Choroid plexus epithelial cell (primary cell): Measurements from ENCODE around the gene CMPK1.

Experiments used
- DNase-seq: peaks from one replicate; pipeline ENCODE4 v3.0.0-alpha.2; 2010; ENCODE audit warnings: low read depth
- H3K4me3 ChIP-seq: 2 replicates; pipeline ENCODE4 v1.5.1; 2011; ENCODE audit warnings: low read depth, mild to moderate bottlenecking, control low read depth, low read length, moderate library complexity
- CTCF ChIP-seq: conservative IDR thresholded peaks from 2 replicates; pipeline ENCODE4 v1.5.1; 2011; ENCODE audit warnings: low read depth, mild to moderate bottlenecking, control low read depth, inconsistent platforms, low read length, moderate library complexity

The CMPK1 gene

GRCh38 chr1:47415728-47416318 lies 82.2 kb downstream of the CMPK1 start, which contains the start of gene FOXE3:
Gene FOXE3 (plus strand): TSS chr1:47416285. CDS start chr1:47416316, 31 bp downstream.
- TF ChIP-seq CTCF, result no peak
- no peak for DNase-seq
- H3K4me3 ChIP-seq, result peak within 1 kb of the TSS; percentile 50

GRCh38 chr1:47416319-47417169 lies 83.0 kb downstream of the CMPK1 start:
- peak overlapping the region; percentile 50 for H3K4me3 ChIP-seq
- TF ChIP-seq CTCF, result no peak
- DNase-seq, result no peak

- no peak for DNase-seq
- H3K4me3 ChIP-seq, result no peak overlapping the region
- no peak for TF ChIP-seq CTCF
Observed at GRCh38 chr1:47417170-47418044, 83.8 kb downstream of the CMPK1 start.

GRCh38 chr1:47418122-47418521 lies 84.5 kb downstream of the CMPK1 start:
- no peak overlapping the region for H3K4me3 ChIP-seq
- no peak for DNase-seq
- TF ChIP-seq CTCF, result no peak

GRCh38 chr1:47418681-47419325 lies 85.2 kb downstream of the CMPK1 start:
- TF ChIP-seq CTCF, result no peak
- H3K4me3 ChIP-seq, result no peak overlapping the region
- DNase-seq, result no peak

- DNase-seq, result no peak
- no peak for TF ChIP-seq CTCF
- no peak overlapping the region for H3K4me3 ChIP-seq
Observed at GRCh38 chr1:47420547-47420946, 87.0 kb downstream of the CMPK1 start.
